ENCODE data around the gene MAU2. TPM values are rescaled to one million over a fixed set of nuclear protein-coding genes. Genes with fewer than 3 reads are reported as not detected.

MAU2 gene
- polyA plus RNA-seq (2012; ENCODE audit: low read depth, missing spikeins), result 17.0 TPM

- peak; percentile 86 for TF ChIP-seq POLR2A (IDR thresholded peaks at IDR 0.05; ENCODE audit: low read depth, low read length)
- no peak for TF ChIP-seq PAX5 (IDR thresholded peaks at IDR 0.05; ENCODE audit: insufficient read depth, low read length, severe bottlenecking)
- peak; percentile 79 for TF ChIP-seq TAF1 (IDR thresholded peaks at IDR 0.05; ENCODE audit: low read depth, low read length)
- TF ChIP-seq POU2F2 (IDR thresholded peaks at IDR 0.05; ENCODE audit: low read depth, low read length), result peak; percentile 71; the same call in 1 of the 2 replicates
- peak; percentile 85 for TF ChIP-seq POLR2AphosphoS5 (IDR thresholded peaks at IDR 0.05; ENCODE audit: low read depth, low read length)
- no peak for TF ChIP-seq SPI1 (IDR thresholded peaks at IDR 0.05; ENCODE audit: low read depth, low read length)
- DNase-seq (ENCODE audit: insufficient read length, low spot score) (peak; percentile 95), FAIRE-seq (peak; percentile 95)
Observed at GRCh38 chr19:19320361-19321140, at the start of gene MAU2, which contains the start of gene SUGP1. Gene MAU2 (plus strand): TSS chr19:19320829. CDS start chr19:19320860, 31 bp downstream. Gene SUGP1 (minus strand): TSS chr19:19320509. CDS start chr19:19320496, 13 bp downstream.

- DNase-seq (ENCODE audit: insufficient read length, low spot score) (no peak), FAIRE-seq (no peak)
- TF ChIP-seq POLR2A (IDR thresholded peaks at IDR 0.05; ENCODE audit: low read depth, low read length) (no peak), SPI1 (IDR thresholded peaks at IDR 0.05; ENCODE audit: low read depth, low read length) (no peak), TAF1 (IDR thresholded peaks at IDR 0.05; ENCODE audit: low read depth, low read length) (no peak), POLR2AphosphoS5 (IDR thresholded peaks at IDR 0.05; ENCODE audit: low read depth, low read length) (no peak), PAX5 (IDR thresholded peaks at IDR 0.05; ENCODE audit: insufficient read depth, low read length, severe bottlenecking) (no peak), POU2F2 (IDR thresholded peaks at IDR 0.05; ENCODE audit: low read depth, low read length) (no peak)
Observed at GRCh38 chr19:19271828-19272599, 48.6 kb upstream of the MAU2 start.

- DNase-seq (ENCODE audit: insufficient read length, low spot score) (no peak), FAIRE-seq (no peak)
- TF ChIP-seq POU2F2 (IDR thresholded peaks at IDR 0.05; ENCODE audit: low read depth, low read length) (no peak), PAX5 (IDR thresholded peaks at IDR 0.05; ENCODE audit: insufficient read depth, low read length, severe bottlenecking) (no peak), POLR2AphosphoS5 (IDR thresholded peaks at IDR 0.05; ENCODE audit: low read depth, low read length) (no peak), POLR2A (IDR thresholded peaks at IDR 0.05; ENCODE audit: low read depth, low read length) (no peak), TAF1 (IDR thresholded peaks at IDR 0.05; ENCODE audit: low read depth, low read length) (no peak), SPI1 (IDR thresholded peaks at IDR 0.05; ENCODE audit: low read depth, low read length) (no peak)
Observed at GRCh38 chr19:19274146-19274545, 46.5 kb upstream of the MAU2 start.

GRCh38 chr19:19274716-19275565 lies 45.7 kb upstream of the MAU2 start:
- DNase-seq (ENCODE audit: insufficient read length, low spot score) (no peak), FAIRE-seq (no peak)
- TF ChIP-seq POLR2A (IDR thresholded peaks at IDR 0.05; ENCODE audit: low read depth, low read length) (no peak), TAF1 (IDR thresholded peaks at IDR 0.05; ENCODE audit: low read depth, low read length) (no peak), POLR2AphosphoS5 (IDR thresholded peaks at IDR 0.05; ENCODE audit: low read depth, low read length) (no peak), POU2F2 (IDR thresholded peaks at IDR 0.05; ENCODE audit: low read depth, low read length) (no peak), PAX5 (IDR thresholded peaks at IDR 0.05; ENCODE audit: insufficient read depth, low read length, severe bottlenecking) (no peak), SPI1 (IDR thresholded peaks at IDR 0.05; ENCODE audit: low read depth, low read length) (no peak)

- DNase-seq (ENCODE audit: insufficient read length, low spot score) (no peak), FAIRE-seq (no peak)
- no peak for TF ChIP-seq PAX5 (IDR thresholded peaks at IDR 0.05; ENCODE audit: insufficient read depth, low read length, severe bottlenecking)
- TF ChIP-seq POLR2A (IDR thresholded peaks at IDR 0.05; ENCODE audit: low read depth, low read length), result no peak
- TF ChIP-seq POU2F2 (IDR thresholded peaks at IDR 0.05; ENCODE audit: low read depth, low read length), result no peak
- no peak for TF ChIP-seq TAF1 (IDR thresholded peaks at IDR 0.05; ENCODE audit: low read depth, low read length)
- TF ChIP-seq SPI1 (IDR thresholded peaks at IDR 0.05; ENCODE audit: low read depth, low read length), result no peak
- TF ChIP-seq POLR2AphosphoS5 (IDR thresholded peaks at IDR 0.05; ENCODE audit: low read depth, low read length), result no peak
Observed at GRCh38 chr19:19276386-19276785, 44.2 kb upstream of the MAU2 start.

GRCh38 chr19:19276851-19277250 lies 43.8 kb upstream of the MAU2 start:
- no peak for TF ChIP-seq POU2F2 (IDR thresholded peaks at IDR 0.05; ENCODE audit: low read depth, low read length)
- TF ChIP-seq SPI1 (IDR thresholded peaks at IDR 0.05; ENCODE audit: low read depth, low read length), result no peak
- TF ChIP-seq POLR2A (IDR thresholded peaks at IDR 0.05; ENCODE audit: low read depth, low read length), result no peak
- TF ChIP-seq POLR2AphosphoS5 (IDR thresholded peaks at IDR 0.05; ENCODE audit: low read depth, low read length), result no peak
- no peak for TF ChIP-seq PAX5 (IDR thresholded peaks at IDR 0.05; ENCODE audit: insufficient read depth, low read length, severe bottlenecking)
- TF ChIP-seq TAF1 (IDR thresholded peaks at IDR 0.05; ENCODE audit: low read depth, low read length), result no peak
- no peak for FAIRE-seq
- DNase-seq (ENCODE audit: insufficient read length, low spot score), result no peak

- FAIRE-seq, result no peak
- DNase-seq (ENCODE audit: insufficient read length, low spot score), result no peak
Observed at GRCh38 chr19:19278315-19278714, 42.3 kb upstream of the MAU2 start.

GRCh38 chr19:19279062-19279612 lies 41.5 kb upstream of the MAU2 start:
- TF ChIP-seq PAX5 (IDR thresholded peaks at IDR 0.05; ENCODE audit: insufficient read depth, low read length, severe bottlenecking) (no peak), POLR2A (IDR thresholded peaks at IDR 0.05; ENCODE audit: low read depth, low read length) (no peak), TAF1 (IDR thresholded peaks at IDR 0.05; ENCODE audit: low read depth, low read length) (no peak), POLR2AphosphoS5 (IDR thresholded peaks at IDR 0.05; ENCODE audit: low read depth, low read length) (no peak), SPI1 (IDR thresholded peaks at IDR 0.05; ENCODE audit: low read depth, low read length) (no peak), POU2F2 (IDR thresholded peaks at IDR 0.05; ENCODE audit: low read depth, low read length) (no peak)
- no peak for FAIRE-seq
- DNase-seq (ENCODE audit: insufficient read length, low spot score), result no peak

More at GRCh38 chr19:19278315-19278714, 42.3 kb upstream of the MAU2 start:
- TF ChIP-seq PAX5 (IDR thresholded peaks at IDR 0.05; ENCODE audit: insufficient read depth, low read length, severe bottlenecking) (no peak), TAF1 (IDR thresholded peaks at IDR 0.05; ENCODE audit: low read depth, low read length) (no peak), SPI1 (IDR thresholded peaks at IDR 0.05; ENCODE audit: low read depth, low read length) (no peak), POLR2A (IDR thresholded peaks at IDR 0.05; ENCODE audit: low read depth, low read length) (no peak), POLR2AphosphoS5 (IDR thresholded peaks at IDR 0.05; ENCODE audit: low read depth, low read length) (no peak), POU2F2 (IDR thresholded peaks at IDR 0.05; ENCODE audit: low read depth, low read length) (no peak)

Data from GM12891 (cell line).